IMR-90 (cell line): Measurements from ENCODE around the gene ENPP6. TPM values are rescaled to one million over a fixed set of nuclear protein-coding genes. Genes with fewer than 3 reads are reported as not detected.

Experiments
- ATAC-seq: fragments of 200-7000 bp; cut with Tn5 transposase; 2 replicates; pipeline ENCODE4 v1.9.1; 2020; ENCODE audit warnings: low read depth, mild to moderate bottlenecking, moderate library complexity
- BruUV-seq: library from RNA; stranded (reverse); fragments of 400-500 nt; replicated peaks from 2 replicates; lab custom pipeline; 2021; lab: Mats Ljungman, UMichigan
- CTCF ChIA-PET: fragments of 300-600 bp; formaldehyde crosslinking; extraction: SDS; loops from one replicate; lab custom pipeline; 2021; ENCODE audit warnings: antibody characterized with exemption; lab: Yijun Ruan, JAX
- POLR2A ChIA-PET: fragments of 300-600 bp; sonication (Branson Sonifier 250); formaldehyde crosslinking; loops from one replicate; lab custom pipeline; 2022; ENCODE audit warnings: antibody characterized with exemption; ENCODE audit not compliant: unreplicated experiment; lab: Charles Lee
- DNase-seq: peaks from one replicate; pipeline ENCODE4 v3.0.0; 2013
- H2AFZ ChIP-seq: replicated peaks from 2 replicates; pipeline ENCODE3; 2013; ENCODE audit warnings: low read length, mild to moderate bottlenecking; ENCODE audit not compliant: poor library complexity
- H2AK5ac ChIP-seq: 2 replicates; pipeline ENCODE4 v1.6.1; 2013; ENCODE audit warnings: low read depth, low read length, inconsistent platforms
- H2AK9ac ChIP-seq: replicated peaks from 2 replicates; pipeline ENCODE3; 2013; ENCODE audit warnings: mild to moderate bottlenecking, low read depth, low read length, moderate library complexity; ENCODE audit not compliant: poor library complexity
- H2BK120ac ChIP-seq: 2 replicates; pipeline ENCODE4 v1.6.1; 2013; ENCODE audit warnings: low read depth, low read length, inconsistent platforms
- H2BK15ac ChIP-seq: 3 replicates; pipeline ENCODE4 v1.6.1; 2013; ENCODE audit warnings: low read depth, low read length, inconsistent platforms
- H2BK20ac ChIP-seq: 2 replicates; pipeline ENCODE4 v1.6.1; 2013; ENCODE audit warnings: low read depth, mild to moderate bottlenecking, inconsistent platforms, low read length, moderate library complexity
- H2BK5ac ChIP-seq: 2 replicates; pipeline ENCODE4 v1.6.1; 2013; ENCODE audit warnings: mild to moderate bottlenecking, low read depth, low read length, inconsistent platforms; ENCODE audit not compliant: poor library complexity, severe bottlenecking
- H3K14ac ChIP-seq: replicated peaks from 2 replicates; pipeline ENCODE4 v1.6.1; 2013; ENCODE audit warnings: low read depth, low read length, inconsistent platforms
- H3K18ac ChIP-seq: 2 replicates; pipeline ENCODE4 v1.6.1; 2013; ENCODE audit warnings: low read depth, low read length, control low read depth
- H3K23ac ChIP-seq: 2 replicates; pipeline ENCODE4 v1.6.1; 2013; ENCODE audit warnings: low read depth, low read length, inconsistent platforms
- H3K27ac ChIP-seq: 2 replicates; pipeline ENCODE4 v1.5.1; 2013; ENCODE audit warnings: mild to moderate bottlenecking, control low read depth, low read length; ENCODE audit not compliant: insufficient read depth
- H3K27me3 ChIP-seq: 2 replicates; pipeline ENCODE4 v1.6.1; 2013; ENCODE audit warnings: low read length; ENCODE audit not compliant: control insufficient read depth, insufficient read depth
- H3K36me3 ChIP-seq: 2 replicates; pipeline ENCODE4 v1.6.1; 2013; ENCODE audit warnings: low read length, mixed read lengths; ENCODE audit not compliant: control insufficient read depth, insufficient read depth
- H3K4ac ChIP-seq: 2 replicates; pipeline ENCODE4 v1.6.1; 2013; ENCODE audit warnings: low read depth, low read length, inconsistent platforms
- H3K4me1 ChIP-seq: 2 replicates; pipeline ENCODE4 v1.6.1; 2013; ENCODE audit warnings: low read length, mixed read lengths; ENCODE audit not compliant: control insufficient read depth, insufficient read depth
- H3K4me2 ChIP-seq: 2 replicates; pipeline ENCODE4 v1.6.1; 2013; ENCODE audit warnings: low read depth, mild to moderate bottlenecking, control low read depth, low read length, moderate library complexity
- H3K4me3 ChIP-seq: 2 replicates; pipeline ENCODE4 v1.5.1; 2013; ENCODE audit warnings: low read depth, mild to moderate bottlenecking, control low read depth, low read length, moderate library complexity; ENCODE audit not compliant: insufficient read depth
- H3K56ac ChIP-seq: 2 replicates; pipeline ENCODE4 v1.6.1; 2013; ENCODE audit warnings: low read length, inconsistent platforms; ENCODE audit not compliant: insufficient read depth; ENCODE audit errors: extremely low read depth
- H3K79me1 ChIP-seq, 2 experiments: 2 replicates each; pipeline ENCODE4 v1.6.1; 2013; ENCODE audit warnings: low read length in 2 of 2, inconsistent platforms in 1 of 2, low read depth in 1 of 2
- H3K9ac ChIP-seq: 2 replicates; pipeline ENCODE4 v1.6.1; 2013; ENCODE audit warnings: low read depth, low read length, control low read depth
- H3K9me1 ChIP-seq: 2 replicates; pipeline ENCODE4 v1.6.1; 2013; ENCODE audit warnings: low read length, inconsistent platforms; ENCODE audit not compliant: insufficient read depth
- H3K9me3 ChIP-seq: 2 replicates; pipeline ENCODE4 v1.6.1; 2013; ENCODE audit warnings: low read length; ENCODE audit not compliant: control insufficient read depth, insufficient read depth
- H4K20me1 ChIP-seq: 2 replicates; pipeline ENCODE4 v1.6.1; 2013; ENCODE audit warnings: low read length, inconsistent platforms; ENCODE audit not compliant: insufficient read depth
- H4K5ac ChIP-seq: 2 replicates; pipeline ENCODE4 v1.6.1; 2013; ENCODE audit warnings: mild to moderate bottlenecking, low read depth, low read length, control low read depth
- H4K8ac ChIP-seq, 2 experiments: 2 replicates each; pipeline ENCODE4 v1.6.1; 2013; ENCODE audit warnings: low read depth in 2 of 2, low read length in 2 of 2, control low read depth in 1 of 2, inconsistent platforms in 1 of 2
- H4K91ac ChIP-seq: 2 replicates; pipeline ENCODE4 v1.6.1; 2013; ENCODE audit warnings: low read depth, low read length, inconsistent platforms; ENCODE audit not compliant: insufficient read depth
- CHD1 ChIP-seq: IDR thresholded peaks from 2 replicates; pipeline ENCODE4 v1.6.1; 2012; ENCODE audit warnings: low read depth, low read length, improper control_type of control experiment
- CTCF ChIP-seq: conservative IDR thresholded peaks from 2 replicates; pipeline ENCODE4 v1.5.1; 2012; ENCODE audit warnings: mild to moderate bottlenecking, low read depth, low read length, improper control_type of control experiment
- FOS ChIP-seq: fragments of 150-350 bp; IDR thresholded peaks from 2 replicates; pipeline ENCODE4 v1.6.1; 2016; ENCODE audit warnings: low read depth, low read length
- MAZ ChIP-seq: IDR thresholded peaks from 2 replicates; pipeline ENCODE4 v1.6.1; 2012; ENCODE audit warnings: low read depth, mild to moderate bottlenecking, low read length, improper control_type of control experiment, moderate library complexity, borderline replicate concordance
- NFE2L2 ChIP-seq: fragments of 150-350 bp; IDR thresholded peaks from 2 replicates; pipeline ENCODE4 v1.6.1; 2016; ENCODE audit warnings: low read depth, mild to moderate bottlenecking, low read length
- USF2 ChIP-seq: fragments of 150-350 bp; IDR thresholded peaks from 2 replicates; pipeline ENCODE4 v1.6.1; 2017; ENCODE audit warnings: mild to moderate bottlenecking, antibody characterized with exemption, low read length, low read depth
- WGBS, 2 experiments: methylation state at CpG; one replicate each; pipeline versions ENCODE4 v1.1.5 to v1.1.7; 2013; ENCODE audit warnings: missing lambda C conversion rate in 2 of 2; ENCODE audit not compliant: insufficient read length in 1 of 2; ENCODE audit errors: extremely low coverage in 2 of 2; 5-methylcytosine and 5-hydroxymethylcytosine counted together
- dilution Hi-C: fragments of 300-500 bp; cut with HindIII; formaldehyde crosslinking; loops from one replicate; pipeline ENCODE4 v1.14.3; 2018; ENCODE audit warnings: low sequenced_read_pairs; ENCODE audit not compliant: unreplicated experiment
- in situ Hi-C: fragments of 300-500 bp; cut with MboI; formaldehyde crosslinking; loops from 3 replicates; pipeline ENCODE4 v1.14.3; 2019; ENCODE audit warnings: low sequenced_read_pairs, inconsistent platforms, mixed read lengths
- intact Hi-C: fragments of 100-400 bp; cut with micrococcal nuclease; formaldehyde crosslinking; loops from 2 replicates; pipeline ENCODE4 v1.10.0; 2022
- polyA plus RNA-seq, 3 experiments: library from polyadenylated mRNA; depleted of rRNA; stranded (reverse); fragments of >200 nt; gene quantifications; 2 replicates each; pipeline ENCODE4 v1.2.3, GENCODE V29; 2012; ENCODE audit warnings: low replicate concordance in 1 of 3
- total RNA-seq: library from RNA; depleted of rRNA; stranded (reverse); fragments of >200 nt; gene quantifications from 2 replicates; pipeline ENCODE4 v1.2.3, GENCODE V29; 2012

The ENPP6 gene
- total and polyA plus RNA-seq, 2 of the 4 experiments (the other 2 are of a cell fraction), result not detected

GRCh38 chr4:184059099-184059498 lies 158.6 kb downstream of the ENPP6 start:
- in situ Hi-C loops (no loop called here), intact Hi-C loops (no loop called here), dilution Hi-C loops (no loop called here)
- Histone ChIP-seq H2AFZ (no peak overlapping the region), H3K9ac (no peak overlapping the region), H3K4me2 (no peak overlapping the region), H2BK15ac (no peak overlapping the region), H3K9me3 (no peaks in the 10 kb centered on the region), H3K56ac (no peak overlapping the region), H4K20me1 (no peaks in the 10 kb centered on the region), H3K79me1 (no peaks in the 10 kb centered on the region), H3K27me3 (no peaks in the 10 kb centered on the region), H3K4ac (no peak overlapping the region), H3K18ac (no peak overlapping the region), H3K23ac (no peak overlapping the region), H3K9me1 (no peaks in the 10 kb centered on the region), H4K5ac (no peak overlapping the region), H3K27ac (no peak overlapping the region), H3K4me1 (no peaks in the 10 kb centered on the region), H3K4me3 (no peak overlapping the region), H3K36me3 (no peaks in the 10 kb centered on the region), H2BK5ac (no peak overlapping the region), H4K8ac (no peak overlapping the region), H2BK20ac (no peak overlapping the region), H2AK5ac (no peak overlapping the region), H2BK120ac (no peak overlapping the region), H3K14ac (no peak overlapping the region), H2AK9ac (no peak overlapping the region), H4K91ac (no peak overlapping the region)
- ChIA-PET CTCF (no interaction called here), POLR2A (no interaction called here)
- no TSS peak for BruUV-seq
- no peak for ATAC-seq
- TF ChIP-seq USF2 (no peak), CHD1 (no peak), FOS (no peak), NFE2L2 (no peak), CTCF (no peak), MAZ (no peak)
- no peak for DNase-seq
- WGBS, 2 experiments, result no CpG with 5 or more reads among the region's 3 CpGs
